Esophagus squamous epithelium (tissue), 4 donors: ENCODE data around the gene CPXM2.

Experiments
- POLR2A ChIP-seq, 4 donors: fragments of 450-650 bp; IDR thresholded peaks; one replicate each; pipeline ENCODE4 v1.6.1; 2017; ENCODE audit warnings: antibody characterized with exemption in 4 of 4, mild to moderate bottlenecking in 4 of 4, moderate library complexity in 3 of 4
- TF ChIP-seq, protein P1 (sequence below), 6 experiments: fragments of 450-650 bp in 4 of 6; fragments of 200-600 bp in 2 of 6; sonication (generic) in 2 of 6; IDR thresholded peaks; one replicate each; pipeline ENCODE4 v1.5.1; 2016 to 2019; ENCODE audit warnings: antibody characterized with exemption in 6 of 6, mild to moderate bottlenecking in 4 of 6, moderate library complexity in 4 of 6

DNA sequence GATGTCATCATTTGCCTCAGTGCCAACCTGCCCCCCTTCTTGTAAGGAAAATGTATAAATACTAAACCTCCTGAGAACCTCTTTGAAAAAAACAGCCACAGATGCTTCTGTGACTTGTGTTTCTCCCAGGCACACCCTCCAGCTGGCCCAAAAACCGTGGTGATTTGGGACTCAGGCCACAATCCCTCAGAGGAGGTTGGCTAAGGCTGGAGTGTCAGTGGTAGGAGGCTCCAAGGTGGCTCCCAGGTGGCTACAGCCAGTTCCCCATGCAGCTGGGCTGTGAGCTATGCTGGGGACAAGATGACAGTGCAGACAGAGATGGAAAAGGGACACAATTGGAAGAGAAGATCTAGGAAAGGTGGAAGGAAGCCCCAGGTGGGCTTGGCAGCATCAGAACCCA is 104.7 kb downstream of the CPXM2 start:
- TF ChIP-seq, protein P1, sequence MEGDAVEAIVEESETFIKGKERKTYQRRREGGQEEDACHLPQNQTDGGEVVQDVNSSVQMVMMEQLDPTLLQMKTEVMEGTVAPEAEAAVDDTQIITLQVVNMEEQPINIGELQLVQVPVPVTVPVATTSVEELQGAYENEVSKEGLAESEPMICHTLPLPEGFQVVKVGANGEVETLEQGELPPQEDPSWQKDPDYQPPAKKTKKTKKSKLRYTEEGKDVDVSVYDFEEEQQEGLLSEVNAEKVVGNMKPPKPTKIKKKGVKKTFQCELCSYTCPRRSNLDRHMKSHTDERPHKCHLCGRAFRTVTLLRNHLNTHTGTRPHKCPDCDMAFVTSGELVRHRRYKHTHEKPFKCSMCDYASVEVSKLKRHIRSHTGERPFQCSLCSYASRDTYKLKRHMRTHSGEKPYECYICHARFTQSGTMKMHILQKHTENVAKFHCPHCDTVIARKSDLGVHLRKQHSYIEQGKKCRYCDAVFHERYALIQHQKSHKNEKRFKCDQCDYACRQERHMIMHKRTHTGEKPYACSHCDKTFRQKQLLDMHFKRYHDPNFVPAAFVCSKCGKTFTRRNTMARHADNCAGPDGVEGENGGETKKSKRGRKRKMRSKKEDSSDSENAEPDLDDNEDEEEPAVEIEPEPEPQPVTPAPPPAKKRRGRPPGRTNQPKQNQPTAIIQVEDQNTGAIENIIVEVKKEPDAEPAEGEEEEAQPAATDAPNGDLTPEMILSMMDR (IDR thresholded peaks at IDR 0.05), result no peak
- no peak for TF ChIP-seq POLR2A (IDR thresholded peaks at IDR 0.05)
